Endothelial cell of umbilical vein (primary cell): ENCODE results near the gene GABRB2. TPM values are rescaled to one million over a fixed set of nuclear protein-coding genes. Genes with fewer than 3 reads are reported as not detected.

ENCODE experiments used
- BruUV-seq: library from RNA; stranded (reverse); fragments of 400-500 nt; replicated peaks from 2 replicates; lab custom pipeline; 2021; lab: Mats Ljungman, UMichigan
- CTCF ChIA-PET: fragments of 300-600, 350-600 bp; sonication (Branson Sonifier 250); formaldehyde crosslinking; loops from one replicate; lab custom pipeline; 2021; ENCODE audit warnings: antibody characterized with exemption, inconsistent platforms; lab: Charles Lee
- POLR2A ChIA-PET: fragments of 300-600, 350-600 bp; sonication (Branson Sonifier 250); formaldehyde crosslinking; loops from one replicate; lab custom pipeline; 2021; ENCODE audit warnings: antibody characterized with exemption, inconsistent platforms; lab: Charles Lee
- DNase-seq: peaks from one replicate; pipeline ENCODE4 v3.0.0-alpha.2; 2011; ENCODE audit warnings: low read depth, low spot score
- FAIRE-seq: peaks from 2 replicates; lab custom pipeline; 2011; peaks lifted over from hg19 to GRCh38; lab: Jason Lieb, UNC
- H2AFZ ChIP-seq: 2 replicates; pipeline ENCODE4 v1.6.0; 2012; ENCODE audit warnings: low read depth, low read length, control low read depth, inconsistent platforms
- H3K27ac ChIP-seq: 2 replicates; pipeline ENCODE4 v1.5.1; 2011; ENCODE audit warnings: low read depth, mild to moderate bottlenecking, control low read depth, low read length, moderate library complexity; ENCODE audit not compliant: insufficient read depth
- H3K27me3 ChIP-seq, 2 experiments: 2 replicates each; pipeline versions ENCODE4 v1.6.0 to v1.6.1; 2011; ENCODE audit warnings: low read length in 2 of 2, mixed read lengths in 1 of 2; ENCODE audit not compliant: control insufficient read depth in 2 of 2, insufficient read depth in 2 of 2
- H3K36me3 ChIP-seq, 2 experiments: 2 replicates in 1 of 2; 3 replicates in 1 of 2; pipeline ENCODE4 v1.5.1; 2011; ENCODE audit warnings: low read length in 2 of 2, mild to moderate bottlenecking in 1 of 2, moderate library complexity in 1 of 2; ENCODE audit not compliant: control insufficient read depth in 2 of 2, insufficient read depth in 2 of 2; ENCODE audit errors: extremely low read depth in 1 of 2
- H3K4me1 ChIP-seq: 3 replicates; pipeline ENCODE4 v1.5.1; 2011; ENCODE audit warnings: mild to moderate bottlenecking, low read length; ENCODE audit not compliant: control insufficient read depth, insufficient read depth; ENCODE audit errors: extremely low read depth
- H3K4me2 ChIP-seq: 2 replicates; pipeline ENCODE4 v1.6.1; 2011; ENCODE audit warnings: low read length, control low read depth, mixed read lengths; ENCODE audit not compliant: insufficient read depth
- H3K4me3 ChIP-seq, 3 experiments: fragments of 200-600 bp in 1 of 3; sonication (generic), shearing (Covaris generic) in 1 of 3; replicated peaks in 1 of 3; 2 replicates each; pipeline ENCODE4 v1.5.1; 2011 to 2016; ENCODE audit warnings: control low read depth in 3 of 3, low read length in 3 of 3, mild to moderate bottlenecking in 2 of 3, inconsistent platforms in 1 of 3, low read depth in 1 of 3, moderate library complexity in 1 of 3; ENCODE audit not compliant: insufficient read depth in 1 of 3
- H3K79me2 ChIP-seq: 2 replicates; pipeline ENCODE4 v1.6.0; 2012; ENCODE audit warnings: low read length, inconsistent platforms; ENCODE audit not compliant: control insufficient read depth, insufficient read depth
- H3K9ac ChIP-seq: replicated peaks from 2 replicates; pipeline ENCODE3; 2011; ENCODE audit warnings: low read length, control low read depth; ENCODE audit not compliant: insufficient read depth; ENCODE audit errors: extremely low read depth
- H3K9me1 ChIP-seq: replicated peaks from 3 replicates; pipeline ENCODE4 v1.6.0; 2011; ENCODE audit warnings: mild to moderate bottlenecking, low read length; ENCODE audit not compliant: control insufficient read depth, insufficient read depth; ENCODE audit errors: extremely low read depth
- H3K9me3 ChIP-seq: replicated peaks from 2 replicates; pipeline ENCODE4 v1.5.1; 2012; ENCODE audit warnings: low read length, inconsistent platforms; ENCODE audit not compliant: control insufficient read depth, insufficient read depth
- H4K20me1 ChIP-seq: replicated peaks from 2 replicates; pipeline ENCODE3; 2011; ENCODE audit warnings: mild to moderate bottlenecking, low read length; ENCODE audit not compliant: control insufficient read depth, insufficient read depth; ENCODE audit errors: extremely low read depth
- CTCF ChIP-seq, 2 donors: IDR thresholded peaks; 1 replicate in 1 of 2; 2 replicates in 1 of 2; pipeline ENCODE4 v1.5.1; 2011; ENCODE audit warnings: low read length in 2 of 2, mild to moderate bottlenecking in 2 of 2, moderate library complexity in 2 of 2, control low read depth in 1 of 2, inconsistent platforms in 1 of 2, low read depth in 1 of 2; ENCODE audit not compliant: insufficient read depth in 1 of 2; ENCODE audit errors: extremely low read depth in 1 of 2
- EZH2 ChIP-seq: IDR thresholded peaks from 2 replicates; pipeline ENCODE4 v1.6.1; 2012; ENCODE audit warnings: borderline replicate concordance, low read depth, mild to moderate bottlenecking, moderate library complexity, low read length, inconsistent platforms; ENCODE audit not compliant: severe bottlenecking
- FOS ChIP-seq: IDR thresholded peaks from 2 replicates; pipeline ENCODE4 v1.6.1; 2011; ENCODE audit warnings: mild to moderate bottlenecking, low read length, moderate library complexity, borderline replicate concordance; ENCODE audit not compliant: insufficient read depth
- GATA2 ChIP-seq: IDR thresholded peaks from 2 replicates; pipeline ENCODE4 v1.7.0; 2011; ENCODE audit warnings: low read depth, mild to moderate bottlenecking, moderate library complexity, mixed read lengths, low read length; ENCODE audit not compliant: insufficient read length, insufficient read depth
- JUN ChIP-seq: IDR thresholded peaks from 2 replicates; pipeline ENCODE4 v1.6.1; 2011; ENCODE audit warnings: borderline replicate concordance, low read depth; ENCODE audit not compliant: insufficient read length, insufficient read depth
- MAX ChIP-seq: IDR thresholded peaks from 2 replicates; pipeline ENCODE4 v1.6.1; 2011; ENCODE audit not compliant: insufficient read depth, insufficient read length
- MYC ChIP-seq: IDR thresholded peaks from one replicate; pipeline ENCODE4 v1.6.1; 2011; ENCODE audit warnings: mild to moderate bottlenecking, low read depth, low read length
- POLR2A ChIP-seq: IDR thresholded peaks from 2 replicates; pipeline ENCODE4 v1.6.1; 2012; ENCODE audit warnings: low read depth, mild to moderate bottlenecking, control low read depth, low read length
- POLR2AphosphoS5 ChIP-seq: IDR thresholded peaks from 2 replicates; pipeline ENCODE4 v1.6.1; 2012; ENCODE audit warnings: low read depth, mild to moderate bottlenecking, control low read depth, low read length, moderate library complexity; ENCODE audit not compliant: insufficient read depth
- dilution Hi-C: fragments of 300-500 bp; cut with MboI; formaldehyde crosslinking; loops from one replicate; pipeline ENCODE4 v1.15.0; 2019; ENCODE audit warnings: low sequenced_read_pairs; ENCODE audit not compliant: extremely low pct_ligation_motif_present
- intact Hi-C: fragments of 100-400 bp; cut with micrococcal nuclease; formaldehyde crosslinking; loops from one replicate; pipeline ENCODE4 v1.10.0; 2022
- polyA plus RNA-seq, 4 experiments: library from polyadenylated mRNA; depleted of rRNA in 3 of 4; stranded (reverse) in 3 of 4; unstranded in 1 of 4; fragments of >200 nt; gene quantifications; 2 replicates each; pipeline versions ENCODE4 v1.2.1 to v1.2.3, GENCODE V29; 2011 to 2012; ENCODE audit warnings: missing spikeins in 1 of 4
- total RNA-seq: library from RNA; stranded (reverse); gene quantifications from 2 replicates; pipeline ENCODE4 v1.2.3, GENCODE V29; 2021

Gene GABRB2
- total and polyA plus RNA-seq, 2 donors (not counting 3 experiments of a cell fraction or from before 2014, with no cell fraction given), result not detected

GRCh38 chr5:161409471-161409870 lies 137.1 kb downstream of the GABRB2 start:
- Histone ChIP-seq H3K9me1 (no peaks in the 10 kb centered on the region), H3K4me1 (no peaks in the 10 kb centered on the region), H3K36me3 (no peaks in the 10 kb centered on the region), H3K4me3 (no peak overlapping the region), H3K9me3 (peaks cover 3% of the 10 kb centered on the region), H4K20me1 (no peaks in the 10 kb centered on the region), H3K27me3 (no peaks in the 10 kb centered on the region), H2AFZ (no peak overlapping the region), H3K9ac (no peak overlapping the region), H3K27ac (no peak overlapping the region), H3K4me2 (no peak overlapping the region), H3K79me2 (no peaks in the 10 kb centered on the region)
- BruUV-seq, result no TSS peak
- FAIRE-seq (no peak), DNase-seq (no peak)
- CTCF ChIA-PET, result no interaction called here
- intact Hi-C loops, result no loop called here
- TF ChIP-seq MYC (no peak), POLR2A (no peak)
- POLR2A ChIA-PET, result no interaction called here
- dilution Hi-C loops, result no loop called here

GRCh38 chr5:161406880-161407279 lies 139.6 kb downstream of the GABRB2 start:
- Histone ChIP-seq H3K27me3 (no peaks in the 10 kb centered on the region), H2AFZ (no peak overlapping the region), H3K27ac (no peak overlapping the region), H3K4me3 (no peak overlapping the region), H3K9me3 (peaks cover 3% of the 10 kb centered on the region), H3K4me2 (no peak overlapping the region), H3K9me1 (no peaks in the 10 kb centered on the region), H3K36me3 (no peaks in the 10 kb centered on the region), H4K20me1 (no peaks in the 10 kb centered on the region), H3K9ac (no peak overlapping the region), H3K79me2 (no peaks in the 10 kb centered on the region), H3K4me1 (no peaks in the 10 kb centered on the region)
- dilution Hi-C loops, result no loop called here
- intact Hi-C loops, result no loop called here
- no TSS peak for BruUV-seq
- POLR2A ChIA-PET, result no interaction called here
- DNase-seq (no peak), FAIRE-seq (no peak)
- TF ChIP-seq GATA2, result no peak
- no peak for TF ChIP-seq MYC
- TF ChIP-seq CTCF (IDR thresholded peaks at IDR 0.05; ENCODE audit: extremely low read depth in 1 of 2, insufficient read depth in 1 of 2, low read depth in 1 of 2, low read length in 2 of 2), result no peak
- TF ChIP-seq POLR2AphosphoS5, result no peak
- no peak for TF ChIP-seq JUN
- TF ChIP-seq MAX, result no peak
- TF ChIP-seq POLR2A, result no peak
- TF ChIP-seq FOS, result no peak
- TF ChIP-seq EZH2, result no peak
- CTCF ChIA-PET, result no interaction called here
